ENCODE results near the gene TCF7. TPM values are rescaled to one million over a fixed set of nuclear protein-coding genes. Genes with fewer than 3 reads are reported as not detected.

Gene TCF7
- total RNA-seq, 1 experiment from 2014 or later: 18.2 TPM

GRCh38 chr5:134148986-134149539, 34.6 kb downstream of the TCF7 start:
- no peaks in the 10 kb centered on the region for H3K79me2 ChIP-seq (ENCODE audit: insufficient read depth, low read length)
- 0 out of 4 replicates have a peak, but pooled peaks cover 0 to 2% of the 10 kb centered on the region in 2 experiments for H3K4me1 Mint-ChIP-seq

More at GRCh38 chr5:134148986-134149539, 34.6 kb downstream of the TCF7 start:
- no peak overlapping the region for H3K56ac ChIP-seq (ENCODE audit: insufficient read length, low read depth, low read length)
- H3K14ac ChIP-seq (ENCODE audit: insufficient read depth, low read length): no peak overlapping the region
- no peaks in the 10 kb centered on the region for H3K9me3 ChIP-seq (ENCODE audit: control insufficient read depth, low read depth, low read length)
- no peak for TF ChIP-seq CTCF (conservative IDR thresholded peaks at IDR 0.05)
- DNase-seq: no peak
- H2AFZ ChIP-seq (ENCODE audit: low read length): no peak overlapping the region
- peaks cover 2% of the 10 kb centered on the region for H3K79me1 ChIP-seq (ENCODE audit: insufficient read depth, low read depth, low read length, poor library complexity, severe bottlenecking)
- H3K27ac ChIP-seq (ENCODE audit: insufficient read length, low read depth, low read length): no peak overlapping the region
- no peak overlapping the region for H3K27ac Mint-ChIP-seq
- H3K23ac ChIP-seq (ENCODE audit: insufficient read length, low read depth, low read length): no peak overlapping the region
- H3K27me3 ChIP-seq (ENCODE audit: insufficient read depth, low read length): no peaks in the 10 kb centered on the region
- H3K4ac ChIP-seq (ENCODE audit: low read depth, low read length): no peak overlapping the region
- WGBS (ENCODE audit: extremely low coverage, insufficient read length, low lambda C conversion rate): no CpG with 5 or more reads among the region's 6 CpGs
- no peak overlapping the region for H2BK120ac ChIP-seq (ENCODE audit: low read depth, low read length, poor library complexity, severe bottlenecking)
- H2BK20ac ChIP-seq (ENCODE audit: low read depth, low read length, poor library complexity, severe bottlenecking): no peak overlapping the region
- no peak overlapping the region for H4K8ac ChIP-seq (replicated peaks; ENCODE audit: insufficient read length, low read depth, low read length)
- no peaks in the 10 kb centered on the region for H3K27me3 Mint-ChIP-seq (ENCODE audit: low read depth)
- H2AK5ac ChIP-seq (ENCODE audit: insufficient read length, low read length): no peak overlapping the region
- no peak overlapping the region for H4K91ac ChIP-seq (ENCODE audit: insufficient read length, low read depth, low read length)
- H3K9ac ChIP-seq (ENCODE audit: extremely low read depth, insufficient read length, low read length): no peak overlapping the region
- peaks cover 3% of the 10 kb centered on the region for H4K20me1 ChIP-seq (ENCODE audit: control insufficient read depth, insufficient read depth, insufficient read length)
- no peak overlapping the region for H2BK15ac ChIP-seq (ENCODE audit: low read depth, low read length)
- no peaks in the 10 kb centered on the region for H3K9me3 Mint-ChIP-seq
- no peak overlapping the region for H3T11ph ChIP-seq (ENCODE audit: low read length)
- H3K23me2 ChIP-seq (ENCODE audit: insufficient read length, low read depth, low read length, poor library complexity, severe bottlenecking): no peaks in the 10 kb centered on the region
- H3K18ac ChIP-seq (ENCODE audit: insufficient read length, low read depth, low read length): no peak overlapping the region
- H4K5ac ChIP-seq (ENCODE audit: insufficient read length, low read depth, low read length): no peak overlapping the region
- no peak overlapping the region for H2BK12ac ChIP-seq (ENCODE audit: insufficient read length, low read depth, low read length)
- no peak overlapping the region for H2BK5ac ChIP-seq (ENCODE audit: insufficient read length, low read length)
- H3K4me1 ChIP-seq (ENCODE audit: insufficient read depth, low read length): no peaks in the 10 kb centered on the region
- no peak overlapping the region for H3K4me2 ChIP-seq (ENCODE audit: insufficient read depth, insufficient read length, low read length)
- H3K36me3 Mint-ChIP-seq (ENCODE audit: insufficient read depth in 1 of 3, low read depth in 3 of 3): peaks cover 21 to 77% (median 57%) of the 10 kb centered on the region in 3 experiments
- no peak overlapping the region for H3K4me3 Mint-ChIP-seq

All from H9 (cell line).